ENCODE measurements around the gene DHRSX. TPM values are rescaled to one million over a fixed set of nuclear protein-coding genes. Genes with fewer than 3 reads are reported as not detected.

The DHRSX gene
- total and polyA plus RNA-seq, 10 of the 15 experiments (the other 5 are each of a cell fraction or from before 2014, with no cell fraction given): 1.7 to 39.5 (median 16.5) TPM

GRCh38 chrX:2348211-2348610, 152.6 kb downstream of the DHRSX start:
- FAIRE-seq: no peak
- Histone ChIP-seq H3K27me3 (replicated peaks in 1 of 2; ENCODE audit: control insufficient read depth in 2 of 2, insufficient read depth in 2 of 2, low read length in 1 of 2) (no peaks in the 10 kb centered on the region), H3K9me3 (replicated peaks; ENCODE audit: control insufficient read depth, insufficient read depth, low read length) (no peaks in the 10 kb centered on the region; the same call in 1 of the 3 replicates), H3K27ac (ENCODE audit: control insufficient read depth, insufficient read depth) (no peak overlapping the region), H3K79me2 (ENCODE audit: control insufficient read depth, insufficient read depth, low read length) (no peaks in the 10 kb centered on the region), H3K4me3 (no peak overlapping the region), H3K4me2 (ENCODE audit: control insufficient read depth, insufficient read depth) (no peak overlapping the region), H4K20me1 (ENCODE audit: control insufficient read depth, insufficient read depth) (no peaks in the 10 kb centered on the region), H3K9ac (ENCODE audit: control insufficient read depth, insufficient read depth, low read length) (no peak overlapping the region), H3K36me3 (ENCODE audit: control insufficient read depth in 2 of 2, insufficient read depth in 2 of 2, low read length in 1 of 2) (no peaks in the 10 kb centered on the region; a peak in 2 of 4 replicates), H2AFZ (ENCODE audit: control insufficient read depth, low read depth, low read length) (no peak overlapping the region), H3K4me1 (ENCODE audit: control insufficient read depth, insufficient read depth, low read length) (no peaks in the 10 kb centered on the region)
- SMC1A ChIA-PET (ENCODE audit: uncharacterized antibody, unreplicated experiment): no interaction called here
- in situ Hi-C loops (cut with MboI): no loop called here
- POLR2A ChIA-PET: no interaction called here
- 81% methylated on average over 5 of the region's 5 CpGs for WGBS (ENCODE audit: insufficient coverage, insufficient replicate concordance, low lambda C conversion rate, missing lambda C conversion rate)
- no TSS peak for BruUV-seq (replicated peaks)
- RAD21 ChIA-PET (ENCODE audit: unreplicated experiment): no interaction called here
- TF ChIP-seq KAT2A (conservative IDR thresholded peaks at IDR 0.05; ENCODE audit: control insufficient read depth, low read depth, low read length) (no peak), BHLHE40 (IDR thresholded peaks at IDR 0.05; ENCODE audit: borderline replicate concordance in 1 of 2, low read depth in 2 of 2, low read length in 1 of 2) (no peak), ZNF622 (IDR thresholded peaks at IDR 0.05) (no peak), RELA (IDR thresholded peaks at IDR 0.05; ENCODE audit: borderline replicate concordance, partially characterized antibody) (no peak), ZZZ3 (IDR thresholded peaks at IDR 0.05; ENCODE audit: control insufficient read depth, insufficient read length, low read depth) (no peak), ATF2 (IDR thresholded peaks at IDR 0.05; ENCODE audit: low read length) (no peak), YBX1 (IDR thresholded peaks at IDR 0.05) (no peak), ZBTB33 (IDR thresholded peaks at IDR 0.05) (no peak), CHD4 (IDR thresholded peaks at IDR 0.05) (no peak), IRF5 (IDR thresholded peaks at IDR 0.05; ENCODE audit: borderline replicate concordance) (no peak), CHD2 (IDR thresholded peaks at IDR 0.05; ENCODE audit: borderline replicate concordance, low read depth, low read length) (no peak), NFYA (IDR thresholded peaks at IDR 0.05; ENCODE audit: borderline replicate concordance, low read depth, low read length) (no peak), POU2F2 (IDR thresholded peaks at IDR 0.05; ENCODE audit: borderline replicate concordance, low read depth, low read length) (no peak), WRNIP1 (IDR thresholded peaks at IDR 0.05; ENCODE audit: borderline replicate concordance, low read depth, low read length) (no peak), ZSCAN29 (IDR thresholded peaks at IDR 0.05) (no peak), EGR1 (IDR thresholded peaks at IDR 0.05; ENCODE audit: borderline replicate concordance in 1 of 2, low read depth in 2 of 2, low read length in 2 of 2) (no peak)
- no peak for ATAC-seq
- no peak for DNase-seq (ENCODE audit: low read depth, low spot score)
- CTCF ChIA-PET: no interaction called here
- intact Hi-C loops (cut with micrococcal nuclease; ENCODE audit: unreplicated experiment): no loop called here
